Stimulated activated CD4-positive, alpha-beta T cell treated with anti-CD3 and anti-CD28 coated beads, Interleukin-4, amount 100 ng/mL, for 24 hours (primary cell): Measurements from ENCODE around the gene AFG3L2.
"Not testable (repeated sequence)": the region's sequence is repeated elsewhere in the genome, so short reads cannot be mapped to it uniquely, and the experiment has no call there.

Source experiments
- DNase-seq: peaks from one replicate; pipeline ENCODE4 v3.0.0-alpha.2; 2020

The AFG3L2 gene

DNA sequence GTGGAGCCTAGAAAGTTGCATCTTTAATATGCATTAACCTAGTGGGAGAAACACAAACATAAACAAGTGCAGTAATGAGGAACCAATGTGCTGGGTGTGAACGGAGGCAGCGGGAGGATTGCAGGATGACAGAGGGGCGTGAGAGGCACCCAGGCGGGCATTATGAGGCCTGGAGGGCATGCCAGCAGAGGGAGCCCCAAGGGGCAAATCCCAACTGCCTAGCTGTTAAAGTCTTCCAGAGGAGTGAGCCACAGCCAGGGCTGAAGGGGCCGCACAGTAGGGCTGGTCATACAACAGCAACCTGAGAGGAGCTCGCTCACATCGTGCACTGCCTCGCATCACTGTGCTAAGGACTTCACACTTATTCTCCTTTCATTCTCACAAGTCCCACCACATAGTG lies 17.4 kb upstream of the AFG3L2 start:
- peak; percentile 17 for DNase-seq

DNA sequence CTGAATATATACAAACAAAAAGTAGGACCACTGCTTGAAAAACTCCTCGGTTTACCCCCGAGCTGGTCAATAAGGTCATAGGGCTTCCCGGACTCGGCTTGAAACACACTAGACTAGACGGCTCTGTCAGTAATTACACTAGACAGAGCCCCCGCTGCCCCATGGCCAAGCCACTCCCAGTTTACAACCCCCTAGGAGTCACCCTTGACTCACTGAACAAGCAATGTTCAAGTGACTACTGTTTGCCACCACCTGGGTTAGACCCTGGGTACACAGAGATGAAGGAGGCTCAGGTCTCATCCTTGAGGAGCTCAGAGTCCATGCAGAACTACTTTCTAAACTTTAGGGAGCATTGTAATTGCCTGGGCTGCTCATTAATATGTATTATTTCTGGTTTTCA lies 17.0 kb upstream of the AFG3L2 start:
- no peak for DNase-seq

DNA sequence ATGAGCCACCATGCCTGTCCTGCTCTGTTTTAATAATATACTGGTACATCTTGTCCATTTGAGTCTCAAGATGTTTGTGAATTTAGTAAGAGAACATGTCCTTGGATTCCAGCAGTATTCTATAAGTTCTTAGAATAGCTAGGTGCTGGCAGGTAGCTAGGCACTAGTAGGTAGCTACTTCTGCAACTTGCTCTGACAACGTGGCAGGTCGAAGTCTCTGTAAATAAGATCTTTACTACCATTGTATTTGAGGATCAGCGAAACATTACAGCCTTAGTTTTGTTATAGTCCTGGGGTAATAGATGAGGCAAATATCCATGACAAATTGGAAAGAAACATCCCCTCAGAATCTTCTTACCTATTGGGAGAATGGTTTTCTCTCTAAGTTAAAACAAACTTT lies 16.5 kb upstream of the AFG3L2 start:
- DNase-seq, result no peak

DNA sequence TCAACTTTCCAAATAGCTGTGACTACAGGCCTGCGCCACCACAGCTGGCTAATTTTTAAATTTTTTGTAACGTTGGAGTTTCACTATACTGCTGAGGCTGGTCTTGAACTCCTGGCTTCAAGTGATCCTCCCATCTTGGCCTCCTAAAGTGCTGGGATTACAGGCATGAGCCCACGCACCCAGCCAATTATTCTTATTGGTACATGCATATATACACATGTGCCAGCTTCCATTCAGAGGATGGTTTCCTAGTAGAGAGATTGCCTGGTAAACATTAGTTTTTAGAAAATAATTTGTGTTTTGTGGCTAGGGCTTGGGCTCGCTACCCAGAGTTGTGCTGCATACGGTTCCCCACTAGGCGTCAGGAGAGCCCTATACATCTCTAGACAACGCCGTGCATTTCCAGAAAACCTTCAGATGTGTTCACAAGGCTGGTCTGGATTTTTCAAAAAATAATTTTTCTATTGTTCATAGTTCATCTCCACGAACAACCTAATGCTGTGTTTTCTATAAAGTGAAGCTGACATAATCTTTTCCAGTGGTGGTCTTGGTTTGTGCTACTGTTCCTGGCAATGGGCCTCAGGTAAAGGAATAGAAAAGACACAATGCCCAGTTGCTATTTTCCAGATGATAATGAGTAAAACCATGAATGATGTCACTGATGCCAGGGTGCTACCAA lies 14.6 kb upstream of the AFG3L2 start:
- DNase-seq, result peak; percentile 60

DNA sequence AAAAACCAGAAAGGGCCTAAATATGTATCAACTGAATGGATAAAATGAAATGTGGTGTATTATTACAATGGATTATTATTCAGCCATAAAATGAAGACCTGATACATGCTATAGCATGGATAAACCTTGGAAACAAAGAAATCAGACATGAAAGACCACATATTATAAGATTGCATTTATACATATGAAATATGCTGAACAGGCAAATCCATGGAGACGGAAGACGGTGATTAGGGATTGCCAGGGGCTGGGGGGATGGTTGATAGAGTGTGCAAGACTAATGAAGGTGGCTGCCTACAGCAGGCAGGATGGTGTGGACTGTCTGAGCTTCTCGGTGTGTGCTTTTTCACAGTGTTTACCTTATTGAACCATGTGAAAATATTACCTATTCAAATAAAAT lies 11.4 kb upstream of the AFG3L2 start:
- no peak for DNase-seq

DNA sequence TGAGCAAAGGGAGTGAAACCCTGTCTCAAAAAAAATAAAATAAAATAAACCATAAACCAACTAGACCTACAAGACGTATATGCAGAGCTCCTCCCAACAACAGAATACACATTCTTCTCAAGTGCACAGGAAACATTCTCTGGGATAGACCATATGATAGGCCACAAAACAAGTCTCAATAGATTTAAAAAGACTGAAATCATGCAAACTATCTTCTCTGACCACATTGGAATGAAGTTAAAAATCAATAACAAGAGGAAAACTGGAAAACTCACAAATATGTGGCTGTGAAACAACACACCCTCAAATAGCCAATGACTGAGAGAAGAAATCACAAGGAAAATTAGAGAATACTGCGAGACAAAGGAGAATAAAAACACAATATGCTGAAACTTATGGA lies 7.2 kb upstream of the AFG3L2 start:
- DNase-seq, result no peak

DNA sequence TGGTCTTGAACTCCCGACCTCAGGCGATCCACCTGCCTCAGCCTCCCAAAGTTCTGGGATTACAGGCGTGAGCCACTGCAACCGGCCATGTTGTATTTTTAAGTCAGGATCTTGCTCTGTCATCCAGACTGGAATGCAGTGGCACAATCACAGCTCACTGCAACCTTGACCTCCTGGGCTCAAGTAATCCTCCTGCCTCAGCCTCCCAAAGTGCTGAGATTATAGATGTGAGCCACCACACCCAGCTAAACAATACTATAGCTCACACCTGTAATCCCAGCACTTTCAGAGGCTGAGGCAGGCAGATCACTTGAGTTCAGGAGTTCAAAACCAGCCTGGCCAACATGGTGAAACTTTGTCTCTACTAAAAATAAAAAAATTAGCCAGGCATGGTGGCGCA lies 6.7 kb upstream of the AFG3L2 start:
- not testable (repeated sequence) for DNase-seq

DNA sequence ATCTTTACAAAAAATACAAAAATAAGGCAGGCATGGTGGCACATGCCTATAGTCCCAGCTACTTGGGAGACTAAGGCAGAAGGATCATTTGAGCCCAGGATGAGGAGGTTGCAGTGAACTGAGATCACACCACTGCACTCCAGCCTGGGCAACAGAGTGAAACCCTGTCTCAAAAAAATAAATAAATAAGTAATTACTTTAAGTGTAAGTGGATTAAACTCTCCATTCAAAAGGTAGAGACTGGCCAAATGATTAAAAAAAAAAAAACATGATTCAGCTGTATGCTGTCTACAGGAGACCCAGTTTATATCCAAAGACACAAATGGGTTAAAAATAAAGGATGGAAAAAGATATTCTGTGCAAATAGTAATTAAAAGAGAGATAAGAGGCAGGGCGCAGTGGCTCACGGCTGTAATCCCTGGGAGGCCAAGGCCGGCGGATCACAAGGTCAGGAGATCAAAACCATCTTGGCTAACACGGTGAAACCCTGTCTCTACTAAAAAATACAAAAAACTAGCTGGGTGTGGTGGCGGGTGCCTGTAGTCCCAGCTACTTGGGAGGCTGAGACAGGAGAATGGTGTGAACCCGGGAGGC lies 5.3 kb upstream of the AFG3L2 start:
- DNase-seq, result not testable (repeated sequence)

DNA sequence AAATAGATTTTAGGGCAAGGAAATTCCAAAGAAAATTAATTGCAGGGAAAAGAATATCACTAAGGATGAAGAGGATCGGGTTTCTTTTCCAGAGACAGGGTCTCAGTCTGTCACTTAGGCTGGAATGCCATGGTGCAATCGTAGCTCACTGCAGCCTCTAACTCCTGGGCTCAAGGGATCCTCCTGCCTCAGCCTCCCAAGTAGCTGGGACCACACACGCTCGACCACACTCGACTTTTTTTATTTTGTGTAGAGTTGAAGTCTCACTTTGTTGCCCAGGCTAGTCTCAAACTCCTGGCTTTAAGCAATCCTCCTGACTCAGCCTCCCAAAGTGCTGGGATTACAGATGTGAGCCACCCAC lies 1.2 kb upstream of the AFG3L2 start:
- not testable (repeated sequence) for DNase-seq

DNA sequence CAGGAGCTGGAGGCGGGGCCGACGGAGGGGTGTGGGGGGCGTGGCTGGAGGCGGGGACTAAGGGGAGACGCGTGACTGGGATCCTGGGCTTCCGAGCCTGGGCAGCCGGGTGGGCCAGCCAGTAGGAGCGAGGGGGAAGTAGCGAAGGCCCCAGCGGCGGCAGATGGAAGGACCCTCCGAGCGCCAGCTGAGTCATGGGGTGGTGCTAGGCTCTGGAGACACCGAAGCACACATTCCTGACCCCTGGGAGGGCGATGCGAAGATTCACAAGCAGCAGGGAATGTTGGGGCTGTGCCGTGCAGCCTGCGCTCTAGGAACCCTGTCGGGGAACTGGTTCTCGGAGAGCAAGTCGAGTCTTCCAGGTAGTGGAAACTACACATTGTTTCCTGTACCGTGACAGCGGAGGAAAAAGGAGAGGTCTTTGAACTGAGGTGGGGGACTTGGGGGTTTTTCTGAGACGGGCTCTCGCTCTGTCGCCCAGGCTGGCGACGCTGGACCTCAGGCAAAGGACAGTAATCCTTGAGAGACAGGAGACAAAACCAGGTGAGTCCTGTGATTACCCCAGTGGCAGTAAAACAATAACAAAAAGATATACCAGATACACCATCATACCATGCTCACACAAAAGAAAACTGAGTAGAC lies 650 bp upstream of the AFG3L2 start:
- DNase-seq, result no peak

DNA sequence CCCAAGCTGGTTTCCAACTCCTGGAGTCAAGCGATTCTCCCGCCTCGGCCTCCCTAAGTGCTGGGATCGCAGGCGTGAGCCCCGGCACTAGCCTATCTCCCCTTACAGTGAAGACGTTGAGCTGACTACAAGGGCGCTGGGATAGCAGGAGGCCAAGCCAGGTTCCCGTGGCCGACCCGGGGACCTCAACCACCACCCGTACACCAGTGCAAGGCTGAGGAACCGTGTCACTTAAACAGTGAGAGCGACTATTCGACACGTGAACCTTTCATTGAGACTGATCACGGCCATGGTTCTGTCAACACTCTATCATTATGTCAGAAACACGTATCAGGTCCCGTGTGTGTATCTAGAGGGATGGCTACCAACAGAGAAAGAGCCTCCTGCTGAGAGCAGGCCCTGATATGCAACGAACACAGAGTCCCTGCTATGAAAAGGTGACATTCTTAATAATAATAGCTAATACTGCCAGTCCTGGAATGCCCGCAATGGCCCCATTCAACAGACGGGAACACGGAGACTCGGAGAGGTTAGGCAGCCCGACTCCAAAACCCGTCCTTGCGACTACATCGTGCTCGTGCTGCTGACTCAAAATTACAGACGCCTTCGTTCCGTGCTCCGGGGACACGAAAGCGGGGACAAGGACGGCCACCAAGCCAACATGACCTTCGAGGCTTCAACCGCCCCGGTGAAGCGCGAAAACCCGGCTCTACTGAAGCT lies 833 bp downstream of the AFG3L2 start:
- peak; percentile 40 for DNase-seq

DNA sequence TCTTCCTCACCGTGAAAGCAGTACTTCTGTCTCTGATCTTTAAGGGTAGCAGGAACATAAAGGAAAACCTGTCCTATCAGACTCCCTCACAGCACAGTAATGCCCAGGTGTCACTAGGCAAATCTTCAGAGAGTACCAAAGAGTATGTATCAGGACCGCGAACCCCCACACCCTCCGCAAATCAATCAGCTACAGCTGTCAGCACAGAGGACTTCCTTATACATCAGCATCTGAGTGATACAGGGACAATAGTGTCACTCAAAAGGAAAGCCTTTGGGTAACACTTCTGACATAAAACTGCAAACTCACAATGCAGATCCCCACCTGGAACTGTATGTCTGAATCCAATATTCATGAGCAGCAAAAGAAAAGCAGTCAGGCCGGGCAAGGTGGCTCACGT lies 2.6 kb downstream of the AFG3L2 start:
- no peak for DNase-seq

DNA sequence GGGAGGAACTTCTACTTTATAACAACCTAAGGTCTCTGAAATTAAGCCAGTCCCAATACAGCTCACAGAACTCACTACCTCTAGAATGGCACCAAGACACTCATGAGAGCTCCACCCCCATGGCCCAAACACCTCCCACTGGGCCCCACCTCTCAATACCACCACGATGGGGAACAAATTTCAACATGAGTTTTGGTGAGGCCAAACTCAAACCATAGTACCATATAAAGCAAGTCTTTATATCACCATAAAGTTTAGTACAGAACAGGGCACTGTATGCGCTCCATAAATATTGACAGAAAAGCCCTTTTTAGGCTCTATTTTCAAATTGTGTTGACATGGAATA lies 3.3 kb downstream of the AFG3L2 start:
- no peak for DNase-seq

DNA sequence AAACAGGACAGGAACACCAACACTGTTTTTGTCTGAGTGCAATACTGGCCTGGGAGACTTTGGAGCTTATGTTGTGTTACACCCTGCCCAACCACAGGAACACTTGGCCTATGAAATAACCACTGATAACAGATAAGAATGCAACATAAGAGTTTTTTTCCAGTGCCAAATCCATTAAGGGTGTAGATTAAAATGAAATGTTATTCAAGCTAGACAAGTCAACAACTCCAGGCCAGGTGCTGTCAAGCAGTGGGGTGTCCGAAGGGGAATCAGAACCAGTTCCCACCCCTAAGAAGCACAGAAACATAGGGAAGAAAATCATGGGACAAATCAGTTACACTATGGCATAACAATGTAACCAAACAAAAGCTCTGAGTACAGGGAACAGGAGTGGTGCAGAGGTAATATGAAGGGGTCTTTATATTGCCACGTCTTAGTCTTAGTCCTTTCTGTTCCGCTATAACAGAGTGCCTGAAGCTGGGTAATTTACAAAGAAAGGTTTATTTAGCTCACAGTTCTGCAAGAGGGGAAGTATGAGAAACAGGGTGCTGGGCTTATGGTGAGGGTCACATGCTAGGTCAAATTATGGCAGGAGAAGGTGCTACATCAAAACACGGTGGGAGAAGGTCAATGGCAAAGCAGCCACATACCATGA lies 3.8 kb downstream of the AFG3L2 start:
- DNase-seq, result no peak

DNA sequence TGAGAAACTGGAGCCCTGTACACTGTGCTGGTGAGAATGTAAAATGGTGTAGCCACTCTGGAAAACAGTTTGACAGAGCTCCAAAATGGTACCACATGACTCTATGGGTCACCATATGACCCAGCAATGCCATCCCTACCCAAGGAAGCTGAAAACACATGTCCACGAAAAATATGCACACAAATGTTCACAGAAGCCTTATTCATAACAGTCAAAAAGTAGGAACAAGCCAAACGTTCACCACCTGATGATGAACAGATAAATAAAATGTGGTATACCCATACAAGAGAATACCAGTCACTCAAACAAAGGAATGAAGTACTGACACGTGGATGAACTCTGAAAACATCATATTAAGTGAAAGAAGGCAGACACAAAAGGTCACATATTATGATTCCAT lies 4.6 kb downstream of the AFG3L2 start:
- no peak for DNase-seq

DNA sequence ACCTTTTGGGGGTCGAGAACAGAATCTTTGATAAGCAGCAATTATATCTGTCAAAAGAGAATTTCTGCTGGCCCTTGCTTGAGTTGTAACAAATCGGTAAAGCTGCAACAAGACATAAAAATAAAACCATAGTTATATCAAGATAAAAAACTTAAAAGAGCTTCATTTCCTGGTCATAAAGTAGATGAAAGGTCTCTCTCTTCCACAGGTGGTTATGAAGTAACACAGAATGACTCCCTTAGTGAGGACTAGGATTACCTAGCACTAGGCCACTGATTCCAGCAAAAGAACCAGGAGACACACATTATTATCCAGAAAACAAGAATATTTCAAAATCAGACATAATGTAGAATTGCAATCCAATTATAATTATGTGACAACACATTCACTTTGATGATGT lies 5.4 kb downstream of the AFG3L2 start:
- DNase-seq, result no peak

DNA sequence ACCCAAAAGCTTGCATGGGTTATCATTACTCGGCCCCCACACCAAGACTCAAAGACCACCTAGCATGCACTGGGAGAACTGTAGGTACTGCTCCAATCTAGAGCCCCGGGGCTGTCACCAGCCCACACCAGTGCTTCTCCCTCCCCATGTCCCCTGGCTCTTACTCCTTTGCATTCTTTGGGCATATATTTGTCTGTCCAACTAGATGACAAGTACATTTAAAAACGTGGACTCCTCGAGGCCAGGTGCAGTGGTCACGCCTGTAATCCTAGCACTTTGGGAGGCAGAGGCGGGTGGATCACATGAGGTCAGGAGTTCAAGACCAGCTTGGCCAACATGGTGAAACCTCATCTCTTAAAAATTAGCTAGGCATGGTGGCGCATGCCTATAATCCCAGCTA lies 7.8 kb downstream of the AFG3L2 start:
- no peak for DNase-seq

DNA sequence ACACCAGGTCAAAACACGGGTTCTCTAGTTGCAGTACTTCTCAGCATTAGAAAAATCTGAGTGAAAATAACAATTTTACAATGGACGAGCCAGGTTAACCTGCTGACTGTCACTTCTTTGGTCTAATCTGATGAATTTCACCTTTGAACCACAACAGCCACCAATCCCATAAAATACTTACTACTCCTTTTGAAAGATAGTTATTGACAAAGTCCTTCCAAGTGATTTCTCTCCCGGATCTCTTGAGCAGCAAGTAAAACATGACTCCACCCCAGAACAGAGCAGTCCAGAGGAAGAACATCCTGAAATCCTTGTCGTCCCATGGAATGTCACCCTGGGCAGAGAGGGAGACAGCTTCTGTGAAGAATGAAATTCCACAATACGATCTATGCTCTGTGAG lies 10.2 kb downstream of the AFG3L2 start:
- no peak for DNase-seq

DNA sequence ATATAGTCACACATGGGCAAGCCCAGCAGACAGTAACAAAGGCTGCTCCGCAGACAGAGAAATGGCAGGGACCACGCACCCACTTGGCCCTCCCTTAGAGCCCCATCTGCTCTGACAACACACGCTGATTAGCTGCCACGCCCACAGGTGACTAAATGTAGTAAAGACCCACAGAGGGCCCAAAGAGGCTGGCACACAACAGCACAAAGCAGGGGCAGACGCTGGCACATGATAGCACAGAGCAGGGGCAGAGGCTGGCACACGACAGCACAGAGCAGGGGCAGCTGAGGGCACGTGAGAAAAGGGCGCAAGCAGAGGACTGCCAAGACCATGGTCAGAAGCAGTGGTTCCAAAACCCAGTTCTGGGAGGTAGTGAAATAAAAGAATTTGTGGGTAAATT lies 10.6 kb downstream of the AFG3L2 start:
- DNase-seq, result no peak

DNA sequence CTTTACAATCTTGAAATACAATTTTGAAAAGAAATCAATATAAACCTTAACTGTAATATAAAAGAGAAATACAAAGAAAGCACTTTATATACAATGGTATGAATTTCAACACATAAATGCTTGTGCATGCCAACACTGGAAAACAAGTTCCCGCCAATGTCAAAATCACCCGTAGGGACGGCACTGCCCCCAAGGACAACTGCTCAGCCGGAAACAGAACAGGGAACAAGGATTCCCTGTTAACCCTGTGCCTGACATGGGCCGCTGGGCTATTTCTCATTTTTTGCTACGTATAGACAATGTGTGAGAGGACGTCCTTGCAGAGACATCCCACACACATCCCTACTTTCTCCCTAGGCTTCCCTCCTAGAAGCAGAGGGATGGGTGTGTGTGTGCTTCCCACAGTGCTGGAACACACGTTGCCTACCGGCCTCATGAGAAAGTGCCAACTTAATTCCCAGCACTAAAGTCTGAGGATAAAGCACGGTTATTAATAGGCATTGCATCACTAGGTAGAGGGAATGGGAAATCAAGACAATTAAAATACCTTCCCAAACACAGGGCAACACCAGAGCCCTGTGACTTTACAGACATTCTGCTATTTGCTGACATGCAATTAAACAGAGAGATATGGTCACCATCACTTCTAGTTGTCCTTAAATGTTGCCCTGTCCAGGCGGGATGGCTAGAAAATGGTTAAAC lies 14.4 kb downstream of the AFG3L2 start:
- no peak for DNase-seq

DNA sequence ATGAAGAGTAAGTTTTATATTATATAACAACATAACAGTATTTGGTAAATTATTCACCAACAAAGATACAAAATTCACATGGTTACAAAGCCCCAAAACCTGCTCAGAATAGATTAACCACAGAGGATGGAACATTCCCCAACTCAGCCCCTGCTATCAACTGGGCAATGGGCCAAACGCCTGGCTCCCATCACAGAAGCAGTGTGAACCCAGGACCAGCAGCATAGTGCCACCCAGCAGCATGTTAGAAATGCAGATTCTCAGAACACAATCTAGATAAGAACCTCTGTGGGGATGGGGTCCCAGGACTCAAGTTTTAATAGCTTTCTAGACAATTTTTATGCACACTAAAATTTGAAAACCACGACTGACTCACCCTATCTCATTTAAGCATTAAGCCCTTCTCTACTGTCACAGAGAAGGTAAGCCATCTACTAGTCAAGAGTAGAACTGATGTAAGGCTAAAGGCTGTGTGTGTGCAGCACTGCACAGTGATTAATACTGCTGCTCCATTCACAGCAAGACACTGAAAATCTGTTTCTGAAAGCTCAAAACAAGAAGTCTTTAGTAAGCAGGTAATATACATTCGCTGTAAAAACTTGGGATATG lies 15.2 kb downstream of the AFG3L2 start:
- DNase-seq, result no peak

DNA sequence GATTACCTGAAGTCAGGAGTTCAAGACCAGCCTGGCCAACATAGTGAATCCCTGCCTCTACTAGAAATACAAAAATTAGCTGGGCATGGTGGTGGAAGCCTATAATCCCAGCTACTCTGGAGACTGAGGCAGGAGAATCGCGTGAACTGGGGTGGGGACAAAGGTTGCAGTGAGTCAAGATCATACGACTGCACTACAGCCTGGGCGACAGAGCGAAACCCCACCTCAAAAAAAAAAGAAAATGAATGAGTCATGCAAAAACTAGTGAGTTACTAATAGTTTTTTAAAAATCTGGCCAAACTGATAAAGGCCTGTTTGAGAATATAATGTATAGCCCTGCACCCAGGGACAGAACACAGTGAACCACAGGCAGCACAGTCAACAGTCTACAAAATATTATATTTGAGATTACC lies 17.5 kb downstream of the AFG3L2 start:
- DNase-seq, result no peak

DNA sequence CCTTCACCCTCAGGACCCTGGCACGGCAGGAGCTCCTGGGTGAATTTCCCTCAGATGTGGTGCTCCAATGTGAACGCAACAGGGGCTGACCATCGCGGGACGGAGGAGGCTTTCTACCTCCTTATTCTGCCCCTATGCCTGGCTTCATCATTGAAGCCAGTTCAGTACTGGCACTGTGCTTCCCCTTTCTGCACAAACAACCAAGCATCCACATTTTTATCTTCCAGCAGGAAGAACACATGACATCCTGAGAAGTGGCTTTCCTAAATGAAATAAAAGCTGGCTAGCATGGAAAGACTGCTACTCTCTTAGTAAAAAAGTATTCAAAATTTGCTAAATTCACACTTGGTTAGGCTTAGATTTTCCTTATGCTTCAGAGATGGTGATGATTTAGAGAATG lies 24.8 kb downstream of the AFG3L2 start:
- no peak for DNase-seq
